Renal cortical epithelial cell (primary cell): ENCODE data around the gene PACRG. TPM values are rescaled to one million over a fixed set of nuclear protein-coding genes. Genes with fewer than 3 reads are reported as not detected.

ENCODE experiments used
- DNase-seq: peaks from one replicate; pipeline ENCODE4 v3.0.0-alpha.2; 2011; ENCODE audit warnings: low read depth
- total RNA-seq: library from RNA; depleted of rRNA; stranded (reverse); fragments of >200 nt; gene quantifications from 2 replicates; pipeline ENCODE4 v1.2.3, GENCODE V29; 2014

Gene PACRG
- total RNA-seq, 1 donor from 2014 or later: 2.5 TPM

GRCh38 chr6:163333701-163334663 lies 606.2 kb downstream of the PACRG start:
- DNase-seq: no peak

- no peak for DNase-seq
Observed at GRCh38 chr6:163335056-163335455, 607.3 kb downstream of the PACRG start.

- DNase-seq: no peak
Observed at GRCh38 chr6:163335671-163336545, 608.1 kb downstream of the PACRG start.

- no peak for DNase-seq
Observed at GRCh38 chr6:163336961-163337360, 609.2 kb downstream of the PACRG start.

GRCh38 chr6:163337958-163338357 lies 610.2 kb downstream of the PACRG start:
- DNase-seq: no peak

- no peak for DNase-seq
Observed at GRCh38 chr6:163338671-163339405, 611.1 kb downstream of the PACRG start.

GRCh38 chr6:163339466-163339865 lies 611.7 kb downstream of the PACRG start:
- DNase-seq: no peak

GRCh38 chr6:163340201-163340887 lies 612.6 kb downstream of the PACRG start:
- no peak for DNase-seq

- no peak for DNase-seq
Observed at GRCh38 chr6:163341224-163342061, 613.7 kb downstream of the PACRG start.

GRCh38 chr6:163342571-163343539 lies 615.1 kb downstream of the PACRG start:
- no peak for DNase-seq

- DNase-seq: no peak
Observed at GRCh38 chr6:163343609-163344008, 615.8 kb downstream of the PACRG start.

- DNase-seq: no peak
Observed at GRCh38 chr6:163344411-163344810, 616.6 kb downstream of the PACRG start.

- no peak for DNase-seq
Observed at GRCh38 chr6:163345931-163346330, 618.2 kb downstream of the PACRG start.

- DNase-seq: no peak
Observed at GRCh38 chr6:163346497-163346961, 618.8 kb downstream of the PACRG start.

- peak; percentile 76 for DNase-seq
Observed at GRCh38 chr6:163347021-163347446, 619.3 kb downstream of the PACRG start.

GRCh38 chr6:163348789-163349680 lies 621.3 kb downstream of the PACRG start:
- no peak for DNase-seq

- no peak for DNase-seq
Observed at GRCh38 chr6:163349696-163350095, 621.9 kb downstream of the PACRG start.

- no peak for DNase-seq
Observed at GRCh38 chr6:163351013-163351412, 623.2 kb downstream of the PACRG start.
